Smooth muscle cell (in vitro differentiated cells): ENCODE results near the gene IDI1. TPM values are rescaled to one million over a fixed set of nuclear protein-coding genes. Genes with fewer than 3 reads are reported as not detected.
A peak's percentile ranks its signal among the peaks of the same experiment; 100 is the strongest.

Experiments used
- DNase-seq: peaks from one replicate; lab custom pipeline; 2025; ENCODE audit not compliant: unreplicated experiment; lab: John Stamatoyannopoulos, UW
- H2AFZ ChIP-seq: fragments of 200-600 bp; sonication (generic); 2 replicates; pipeline ENCODE4 v1.6.0; 2016; ENCODE audit warnings: antibody characterized with exemption, low read depth, mild to moderate bottlenecking
- H3F3A ChIP-seq: fragments of 200-600 bp; sonication (generic); 2 replicates; pipeline ENCODE4 v1.6.0; 2017; ENCODE audit warnings: antibody characterized with exemption, low read depth
- H3K27ac ChIP-seq: fragments of 200-600 bp; sonication (generic); 2 replicates; pipeline ENCODE4 v1.5.1; 2016; ENCODE audit warnings: low read depth, mild to moderate bottlenecking
- H3K27me3 ChIP-seq: fragments of 200-600 bp; sonication (generic); 2 replicates; pipeline ENCODE4 v1.6.1; 2016; ENCODE audit warnings: low read depth, mild to moderate bottlenecking
- H3K36me3 ChIP-seq: fragments of 200-600 bp; sonication (generic); 2 replicates; pipeline ENCODE4 v1.5.1; 2016; ENCODE audit warnings: low read depth
- H3K4me1 ChIP-seq: fragments of 200-600 bp; sonication (generic); 2 replicates; pipeline ENCODE4 v1.5.1; 2016; ENCODE audit warnings: low read depth
- H3K4me2 ChIP-seq: fragments of 200-600 bp; sonication (generic); 2 replicates; pipeline ENCODE4 v1.6.0; 2016; ENCODE audit warnings: mild to moderate bottlenecking
- H3K4me3 ChIP-seq: fragments of 200-600 bp; sonication (generic); 2 replicates; pipeline ENCODE4 v1.5.1; 2016; ENCODE audit warnings: mild to moderate bottlenecking
- H3K79me2 ChIP-seq: fragments of 200-600 bp; sonication (generic); 2 replicates; pipeline ENCODE4 v1.6.0; 2016; ENCODE audit warnings: low read depth, mild to moderate bottlenecking
- H3K9ac ChIP-seq: fragments of 200-600 bp; sonication (generic); 2 replicates; pipeline ENCODE4 v1.6.0; 2016; ENCODE audit warnings: low read depth
- H3K9me3 ChIP-seq: fragments of 200-600 bp; sonication (generic); replicated peaks from 2 replicates; pipeline ENCODE4 v1.5.1; 2016; ENCODE audit warnings: low read depth
- H4K20me1 ChIP-seq: fragments of 200-600 bp; sonication (generic); 2 replicates; pipeline ENCODE4 v1.6.0; 2016; ENCODE audit warnings: low read depth
- CTCF ChIP-seq: fragments of 200-600 bp; sonication (generic); IDR thresholded peaks from 2 replicates; pipeline ENCODE4 v1.5.1; 2017; ENCODE audit warnings: borderline replicate concordance, mild to moderate bottlenecking, antibody characterized with exemption; ENCODE audit not compliant: insufficient read depth, poor library complexity, severe bottlenecking
- WGBS: methylation state at CpG from one replicate; pipeline ENCODE4 v1.1.7; 2016; ENCODE audit warnings: low lambda C conversion rate; 5-methylcytosine and 5-hydroxymethylcytosine counted together
- polyA plus RNA-seq: library from polyadenylated mRNA; unstranded; fragments of >200 nt; fragmentation: Nextera tagmentation; extraction: Ambion mirVana; gene quantifications from 2 replicates; pipeline ENCODE4 v1.2.1, GENCODE V29; 2016
- total RNA-seq: library from RNA; depleted of rRNA; stranded (reverse); fragments of >200 nt; gene quantifications from 2 replicates; pipeline ENCODE4 v1.2.3, GENCODE V29; 2014

Gene IDI1
- total and polyA plus RNA-seq, 2 experiments from 2014 or later: 142 to 165 TPM

DNA sequence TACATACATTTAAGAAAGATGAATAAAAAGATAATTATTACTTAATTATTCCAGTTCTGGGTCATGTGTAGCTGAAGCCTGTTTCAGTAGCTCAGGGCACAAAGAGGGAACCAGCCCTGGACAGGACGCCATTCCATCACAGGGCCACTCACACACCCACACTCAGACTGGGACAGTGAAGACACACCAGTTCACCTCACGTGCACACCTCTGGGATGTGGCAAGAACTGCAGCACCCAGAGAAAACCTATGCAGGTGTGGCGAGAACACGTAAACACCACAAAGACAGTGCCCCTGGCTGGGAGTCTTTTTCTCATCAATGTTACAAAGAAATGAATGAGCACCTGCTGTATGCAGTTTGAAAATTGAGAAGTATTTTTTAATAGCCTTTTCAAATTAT is 1.6 kb upstream of the IDI1 start:
- peak overlapping the region; percentile 82 for H3K4me3 ChIP-seq
- 42% methylated on average over 4 of the region's 4 CpGs for WGBS
- H3F3A ChIP-seq: peaks cover 24% of the 10 kb centered on the region
- no peaks in the 10 kb centered on the region for H3K9me3 ChIP-seq
- peaks cover 77% of the 10 kb centered on the region for H3K79me2 ChIP-seq
- no peak overlapping the region for H2AFZ ChIP-seq
- no peaks in the 10 kb centered on the region for H3K36me3 ChIP-seq
- no peak for TF ChIP-seq CTCF
- H4K20me1 ChIP-seq: peaks cover 50% of the 10 kb centered on the region
- H3K27me3 ChIP-seq: no peaks in the 10 kb centered on the region
- peak overlapping the region; percentile 99 for H3K27ac ChIP-seq
- H3K4me1 ChIP-seq: peaks cover 29% of the 10 kb centered on the region
- peak overlapping the region; percentile 14 for H3K9ac ChIP-seq
- no peak for DNase-seq
- H3K4me2 ChIP-seq: peak overlapping the region; percentile 92

DNA sequence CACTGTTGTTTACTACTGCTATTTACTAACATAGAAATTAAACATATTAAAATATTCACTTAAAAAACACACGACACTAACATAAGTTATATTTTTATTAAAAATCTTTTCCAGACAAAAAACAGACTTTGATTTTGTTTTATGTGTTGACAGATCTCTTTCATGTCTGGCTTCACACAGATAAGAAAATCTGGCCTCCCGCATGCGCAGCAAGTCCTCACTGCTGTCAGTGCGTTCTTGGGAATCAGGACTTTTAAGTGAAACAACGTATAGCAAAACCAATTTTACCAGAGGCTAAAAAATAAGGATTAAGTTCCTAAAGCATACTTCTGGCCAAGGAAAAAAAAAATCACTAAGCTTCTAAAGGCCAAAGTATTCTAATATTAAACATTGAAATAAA is 1.2 kb upstream of the IDI1 start:
- Histone ChIP-seq H2AFZ (no peak overlapping the region), H3K79me2 (peaks cover 77% of the 10 kb centered on the region), H3F3A (peaks cover 26% of the 10 kb centered on the region), H3K4me1 (peaks cover 25% of the 10 kb centered on the region), H3K9ac (peak overlapping the region; percentile 94), H3K4me2 (peak overlapping the region; percentile 92), H3K36me3 (no peaks in the 10 kb centered on the region), H4K20me1 (peaks cover 55% of the 10 kb centered on the region), H3K9me3 (no peaks in the 10 kb centered on the region), H3K27me3 (no peaks in the 10 kb centered on the region), H3K27ac (peak overlapping the region; percentile 99), H3K4me3 (peak overlapping the region; percentile 82)
- TF ChIP-seq CTCF: no peak
- WGBS: 2% methylated on average over 5 of the region's 5 CpGs
- DNase-seq: no peak

GRCh38 chr10:1049425-1049958 is 573 bp upstream of the IDI1 start:
- H3K4me1 ChIP-seq: peaks cover 20% of the 10 kb centered on the region
- WGBS: under 1% methylated on average over 34 of the region's 34 CpGs
- peaks cover 31% of the 10 kb centered on the region for H3F3A ChIP-seq
- TF ChIP-seq CTCF: no peak
- DNase-seq: no peak
- H3K79me2 ChIP-seq: peaks cover 77% of the 10 kb centered on the region
- peaks cover 58% of the 10 kb centered on the region for H4K20me1 ChIP-seq
- H3K9ac ChIP-seq: peak overlapping the region; percentile 94
- peak overlapping the region; percentile 92 for H3K4me2 ChIP-seq
- no peaks in the 10 kb centered on the region for H3K36me3 ChIP-seq
- H3K27ac ChIP-seq: peak overlapping the region; percentile 99
- H3K27me3 ChIP-seq: no peaks in the 10 kb centered on the region
- H2AFZ ChIP-seq: no peak overlapping the region
- H3K4me3 ChIP-seq: peak overlapping the region; percentile 82
- H3K9me3 ChIP-seq: no peaks in the 10 kb centered on the region

GRCh38 chr10:1048349-1048731 is 579 bp downstream of the IDI1 start:
- peak overlapping the region; percentile 99 for H3K27ac ChIP-seq

More at GRCh38 chr10:1048349-1048731, 579 bp downstream of the IDI1 start:
- peak overlapping the region; percentile 92 for H3K4me2 ChIP-seq
- H3K9ac ChIP-seq: peak overlapping the region; percentile 94
- H4K20me1 ChIP-seq: peaks cover 67% of the 10 kb centered on the region
- peaks cover 76% of the 10 kb centered on the region for H3K79me2 ChIP-seq
- peaks cover 14% of the 10 kb centered on the region for H3K4me1 ChIP-seq
- H3K9me3 ChIP-seq: no peaks in the 10 kb centered on the region
- peaks cover 32% of the 10 kb centered on the region for H3F3A ChIP-seq
- WGBS: 2% methylated on average over 33 of the region's 37 CpGs
- no peaks in the 10 kb centered on the region for H3K27me3 ChIP-seq
- H2AFZ ChIP-seq: no peak overlapping the region
- no peak for TF ChIP-seq CTCF
- DNase-seq: no peak
- H3K36me3 ChIP-seq: no peaks in the 10 kb centered on the region
- H3K4me3 ChIP-seq: peak overlapping the region; percentile 82
